SKM-1 (cell line): ENCODE measurements around the gene VPS51.

Experiments used
- DNase-seq: peaks from one replicate; lab custom pipeline; 2025; ENCODE audit not compliant: unreplicated experiment; lab: John Stamatoyannopoulos, UW

The VPS51 gene

DNA sequence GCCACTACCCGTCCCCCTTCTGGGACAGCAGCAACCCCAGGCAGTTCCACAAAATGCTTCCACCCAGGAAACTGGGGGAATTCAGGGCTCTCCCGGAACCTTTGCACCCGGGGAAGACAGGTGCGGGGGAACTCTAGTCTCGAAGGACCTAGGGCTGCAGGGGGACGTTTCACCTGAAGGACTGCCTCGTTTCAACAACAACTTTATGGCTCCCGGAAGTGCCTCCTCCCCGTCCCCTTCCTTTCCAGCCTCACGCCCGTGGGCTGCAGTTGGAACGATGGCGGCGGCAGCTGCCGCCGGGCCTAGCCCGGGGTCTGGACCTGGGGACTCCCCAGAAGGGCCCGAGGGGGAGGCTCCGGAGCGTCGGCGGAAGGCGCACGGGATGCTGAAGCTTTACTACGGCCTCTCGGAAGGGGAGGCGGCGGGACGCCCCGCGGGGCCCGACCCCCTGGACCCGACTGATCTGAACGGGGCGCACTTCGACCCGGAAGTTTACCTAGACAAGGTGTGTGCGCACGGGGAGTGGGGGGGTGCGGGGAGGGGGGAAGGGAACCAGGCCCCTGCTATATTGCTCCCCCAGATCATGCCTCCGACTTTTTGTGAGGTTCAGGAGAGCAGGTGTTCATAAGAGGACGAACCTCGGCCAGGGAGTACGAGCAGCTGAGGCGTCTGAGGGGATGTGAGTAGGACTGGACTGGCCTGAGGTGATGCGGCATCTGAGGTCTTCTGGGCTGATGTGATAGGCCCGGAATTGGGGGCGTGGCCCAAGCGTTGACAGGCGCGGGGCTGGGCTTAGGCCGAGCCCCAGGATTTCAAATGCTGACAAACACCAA lies at the start of gene VPS51:
VPS51 (plus strand) TSS at position 241 of the 833 bp plus-strand sequence; CDS start at position 278, 37 bp downstream.
- peak; percentile 76 for DNase-seq

DNA sequence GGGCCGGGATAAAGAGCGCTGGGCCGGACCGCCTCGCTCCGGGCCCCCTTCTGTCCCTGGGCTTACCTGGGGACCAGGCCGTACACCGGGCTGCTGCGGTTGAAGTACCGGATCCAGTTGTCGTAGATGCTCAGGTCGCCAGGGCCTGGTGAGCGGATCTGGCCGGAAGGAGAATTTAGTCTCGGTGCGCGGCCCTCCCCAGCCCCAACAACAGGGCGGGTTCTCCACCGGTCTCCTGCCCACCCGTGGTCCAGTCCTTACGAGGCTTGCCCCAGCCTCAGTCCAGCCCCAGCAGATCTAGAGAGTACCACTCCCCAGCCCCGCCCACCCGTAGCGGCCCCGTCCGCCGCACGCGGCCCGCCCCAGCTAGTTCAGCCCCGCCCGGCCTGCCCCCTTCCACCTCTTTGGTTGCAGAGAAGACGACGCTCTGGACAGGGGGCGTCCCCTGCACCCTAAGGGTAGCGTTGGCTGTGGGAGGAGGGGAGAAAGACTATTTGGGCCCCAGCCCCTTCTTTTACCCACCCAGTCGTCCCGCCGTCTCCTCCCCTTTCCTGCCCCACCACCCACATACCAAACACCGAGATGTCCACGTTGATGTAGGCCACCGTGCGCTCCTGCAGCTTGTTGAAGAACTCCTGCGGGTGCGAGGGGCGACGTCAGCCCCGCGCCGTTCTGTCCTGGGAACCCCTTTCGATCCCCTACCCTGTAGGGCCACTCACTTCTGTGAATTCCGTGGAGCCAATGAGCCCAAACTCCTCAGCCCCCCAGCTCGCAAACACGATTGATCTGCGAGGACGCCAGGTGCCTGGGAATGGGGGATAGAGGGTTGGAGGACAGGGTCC lies 48.2 kb upstream of the VPS51 start:
- no peak for DNase-seq

DNA sequence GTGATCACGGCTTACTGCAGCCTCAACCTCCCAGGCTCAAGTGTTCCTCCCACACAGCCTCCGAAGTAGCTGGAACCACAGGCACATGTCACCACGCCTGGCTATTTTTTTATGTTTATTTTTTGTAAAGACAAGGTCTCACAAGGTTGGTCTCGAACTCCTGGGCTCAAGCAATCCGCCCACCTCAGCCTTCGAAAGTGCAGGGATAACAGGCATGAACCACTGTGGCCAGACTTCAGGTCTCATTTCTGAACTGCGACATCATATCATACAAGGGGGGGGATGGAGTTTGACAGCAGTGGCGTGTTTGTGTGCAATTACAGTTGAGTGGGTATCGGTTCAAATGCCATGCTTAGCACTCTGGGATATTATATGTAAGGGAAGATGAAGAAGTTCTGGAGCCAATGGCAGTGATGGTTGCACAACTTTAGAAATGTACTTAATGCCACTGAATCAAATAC lies 44.6 kb upstream of the VPS51 start:
- no peak for DNase-seq

DNA sequence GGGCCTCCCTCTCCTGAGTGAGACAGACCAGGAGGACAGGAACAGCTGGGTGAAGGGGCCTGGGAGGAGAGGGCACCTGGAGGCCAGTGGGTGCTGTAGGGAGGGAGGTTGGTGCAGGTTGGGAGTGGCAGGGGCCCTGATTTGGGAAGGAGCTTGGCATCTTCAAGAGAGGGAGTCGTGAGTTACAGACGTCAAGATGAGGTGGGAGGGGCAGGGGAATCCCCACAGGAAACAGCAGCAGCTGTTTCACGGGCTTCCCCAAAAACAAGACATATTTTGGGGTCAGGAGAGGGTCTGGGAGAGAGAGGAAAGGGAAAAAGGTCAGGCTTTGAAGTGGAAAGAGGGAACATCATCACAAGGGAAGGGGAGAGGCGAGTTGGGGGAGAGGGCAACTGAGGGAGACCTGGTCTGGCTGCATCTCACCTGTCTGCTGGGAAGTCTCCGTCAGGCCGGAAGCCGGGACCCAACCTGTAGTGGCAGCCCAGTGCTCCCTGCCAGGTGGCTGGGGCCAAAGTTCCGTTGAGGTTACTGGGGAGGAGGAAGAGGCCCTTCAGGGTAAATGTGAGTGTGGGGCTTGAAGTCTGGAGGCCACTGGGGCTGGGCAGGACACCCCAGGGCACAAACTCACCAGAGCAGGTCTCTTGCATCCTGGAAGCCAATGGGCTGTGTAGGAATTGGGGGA lies 42.0 kb upstream of the VPS51 start:
- no peak for DNase-seq

- no peak for DNase-seq
Measured at GRCh38 chr11:65055538-65055937, 40.5 kb upstream of the VPS51 start.

DNA sequence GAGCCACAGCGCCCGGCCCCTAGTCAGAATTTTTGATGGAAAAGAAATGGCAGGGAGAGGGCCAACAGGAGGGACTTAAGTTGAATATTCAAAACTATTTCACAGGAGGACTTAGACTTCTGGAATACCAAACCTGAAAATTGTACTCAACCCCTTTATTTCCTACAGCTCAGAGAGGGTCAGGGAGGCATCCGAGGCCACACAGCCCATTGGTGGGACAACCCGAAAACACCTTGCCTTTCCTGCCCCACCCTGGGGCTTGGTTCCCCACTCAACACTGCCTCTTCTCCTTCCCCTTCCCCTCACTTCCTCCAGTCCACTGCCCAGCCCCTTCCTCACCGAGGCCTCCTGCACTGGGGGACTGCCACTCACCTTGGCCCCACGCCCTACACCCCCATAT lies 39.0 kb upstream of the VPS51 start:
- DNase-seq: no peak

DNA sequence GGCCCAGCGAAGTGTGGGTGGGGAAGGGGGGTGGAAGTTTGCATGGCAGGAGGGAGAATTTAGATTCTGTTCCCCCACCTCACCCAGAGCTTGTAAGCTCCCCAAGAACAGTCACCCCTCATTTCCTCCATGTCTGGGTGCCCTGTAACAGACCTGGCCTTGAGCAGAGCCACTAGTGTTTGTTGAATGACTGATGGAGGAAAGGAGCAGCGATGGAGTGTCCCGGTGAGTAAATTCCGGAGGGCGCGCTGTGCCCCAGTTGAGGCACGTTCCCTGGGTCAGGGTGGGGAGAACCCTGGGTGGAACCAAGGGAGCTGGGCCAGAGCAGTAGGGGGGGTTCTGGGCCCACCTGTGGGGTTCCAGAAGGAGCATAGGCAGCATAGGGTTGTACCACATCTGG lies 38.5 kb upstream of the VPS51 start:
- DNase-seq: no peak

GRCh38 chr11:65058012-65058411 lies 38.0 kb upstream of the VPS51 start:
- DNase-seq: no peak

GRCh38 chr11:65058419-65059054 lies 37.5 kb upstream of the VPS51 start, which contains the start of gene NAALADL1:
TSS of gene NAALADL1 (minus strand) at chr11:65058553. CDS start at chr11:65058521, 32 bp downstream.
- no peak for DNase-seq

DNA sequence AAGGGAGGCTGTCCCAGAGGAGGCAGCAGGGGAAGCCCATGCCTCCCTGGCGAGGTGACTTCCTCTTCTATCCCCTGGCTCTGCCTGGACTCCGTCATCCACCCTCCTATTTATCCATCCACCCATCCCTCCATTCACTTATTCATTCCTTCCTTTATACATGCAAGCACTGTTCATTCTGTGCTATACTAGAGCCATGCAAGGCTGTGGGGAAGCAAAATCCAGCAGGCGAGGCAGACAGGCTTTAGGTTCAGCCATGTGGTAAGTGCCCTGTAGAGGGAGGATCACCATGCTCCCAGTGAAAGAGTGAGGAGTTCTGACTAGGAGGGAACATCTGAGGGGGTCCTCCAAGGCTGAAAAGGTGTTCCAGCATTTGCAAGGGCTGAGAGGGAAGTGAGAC lies 36.5 kb upstream of the VPS51 start:
- DNase-seq: no peak

DNA sequence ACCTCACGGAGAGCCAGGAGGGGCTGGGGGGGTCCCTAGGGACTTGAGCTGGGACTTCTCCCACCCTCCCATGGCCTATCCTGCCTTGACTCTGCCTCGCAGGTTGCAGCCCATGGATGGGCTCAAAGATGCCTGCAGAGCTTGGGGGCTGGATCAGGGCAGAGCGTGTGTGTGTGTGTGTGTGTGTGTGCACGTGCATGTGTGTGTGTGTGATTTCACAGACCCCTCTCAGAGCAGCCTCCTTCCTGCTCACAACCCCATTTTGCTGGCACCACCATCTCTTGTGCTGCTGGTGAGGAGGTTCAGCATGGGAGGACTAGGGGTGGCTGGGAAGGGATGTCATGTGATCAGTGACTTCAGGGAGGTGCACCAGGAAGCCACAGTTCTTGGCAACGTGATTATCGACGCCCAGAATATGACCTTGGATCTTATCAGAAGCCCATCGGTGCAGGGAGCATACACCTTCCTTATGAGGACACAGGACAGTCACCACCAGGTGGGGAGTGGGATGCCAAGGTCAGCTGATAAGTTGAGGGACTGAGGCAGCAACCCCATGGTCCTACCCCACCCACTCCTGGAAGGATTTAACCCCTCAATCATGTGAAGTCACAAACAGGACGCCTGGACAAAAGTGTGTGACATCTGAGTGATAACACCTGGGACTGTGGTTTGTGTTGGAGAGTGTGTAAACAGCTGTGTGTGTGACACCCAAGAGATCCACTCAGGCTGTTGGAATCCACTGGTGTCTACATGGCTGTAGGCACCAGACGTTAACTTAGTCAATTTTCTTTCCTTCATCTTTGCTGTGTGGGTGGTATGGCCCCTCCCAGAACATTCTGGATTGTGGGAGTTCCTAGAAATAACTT lies 35.8 kb upstream of the VPS51 start:
- DNase-seq: no peak

DNA sequence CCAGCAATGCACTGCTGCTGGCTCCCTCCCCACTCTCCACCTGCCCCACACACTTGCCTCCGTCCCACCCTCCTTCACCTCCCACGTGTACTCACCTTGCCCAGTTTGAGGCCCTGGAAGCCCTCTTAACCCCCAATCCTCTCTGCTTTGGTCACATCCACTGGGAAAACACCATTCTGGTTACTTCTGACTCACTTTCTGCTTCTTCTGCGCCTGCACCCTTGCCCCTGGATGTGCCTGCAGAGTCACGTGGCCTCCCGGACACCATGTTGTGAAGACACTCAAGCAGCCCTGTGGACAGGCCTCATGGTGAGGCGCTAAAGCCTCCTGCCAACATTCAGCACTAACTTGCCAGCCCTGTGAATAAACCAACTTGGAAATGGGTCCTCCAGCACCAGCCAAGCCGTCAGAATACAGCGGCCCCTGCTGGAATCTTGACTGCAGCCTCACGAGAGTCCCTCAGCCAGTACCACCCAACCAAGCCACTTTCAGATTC lies 35.1 kb upstream of the VPS51 start:
- no peak for DNase-seq

DNA sequence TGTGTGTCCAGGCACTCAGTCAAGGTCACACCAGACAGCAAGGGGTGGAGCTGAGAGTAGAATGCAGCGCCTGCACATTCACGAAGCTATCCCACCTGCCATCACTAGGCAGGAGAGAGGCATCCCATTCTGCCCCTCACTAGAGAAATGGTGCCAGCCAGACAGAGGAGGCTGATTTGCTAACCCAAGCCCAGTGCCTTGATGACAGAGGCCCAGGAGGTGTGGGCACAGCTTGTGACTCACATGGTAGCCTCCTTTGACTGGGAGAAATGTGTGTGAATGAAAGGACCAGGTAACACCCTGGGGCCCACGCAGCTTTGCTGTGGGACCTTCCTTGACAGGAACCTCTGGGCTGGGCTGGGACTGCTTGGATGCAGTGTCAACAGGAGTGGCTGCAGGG lies 32.5 kb upstream of the VPS51 start:
- no peak for DNase-seq

DNA sequence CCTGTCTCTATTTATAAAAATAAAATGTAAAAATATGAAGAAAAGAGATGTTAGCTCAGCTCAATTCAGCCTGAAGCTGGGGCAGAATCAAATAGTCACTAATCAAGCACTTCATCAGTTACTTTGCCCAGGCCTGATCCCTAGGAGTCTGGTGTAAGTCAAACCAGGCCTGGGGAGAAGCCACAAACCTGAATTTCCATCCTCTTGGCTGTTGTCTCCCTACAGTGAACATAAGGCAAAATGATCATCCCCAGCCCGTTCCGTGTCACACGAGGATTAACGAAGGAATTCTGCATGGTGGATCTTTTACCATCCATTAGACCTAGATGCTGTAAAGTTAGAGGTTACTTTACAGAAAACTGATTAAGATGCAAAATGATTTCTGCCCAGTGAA lies 31.2 kb upstream of the VPS51 start:
- no peak for DNase-seq

DNA sequence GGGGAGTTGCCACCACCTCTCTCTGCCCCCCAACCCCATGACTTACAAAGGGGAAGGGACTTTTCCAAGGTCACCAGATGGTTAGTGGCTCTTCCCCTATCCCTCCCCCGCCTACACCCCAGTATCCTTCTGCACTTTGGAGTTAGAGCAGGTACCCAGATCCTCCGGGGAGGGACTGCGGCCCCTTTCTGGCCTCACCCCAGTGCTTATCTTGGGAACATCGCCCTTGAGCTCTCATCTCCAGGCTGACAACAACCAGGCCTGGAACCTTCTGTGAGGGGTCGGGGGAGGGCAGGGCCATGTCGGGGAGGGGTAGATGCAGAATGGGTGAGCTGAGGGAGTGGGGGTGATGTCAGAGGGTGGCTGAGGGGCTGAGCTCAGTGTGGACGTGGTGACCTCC lies 30.2 kb upstream of the VPS51 start:
- no peak for DNase-seq

DNA sequence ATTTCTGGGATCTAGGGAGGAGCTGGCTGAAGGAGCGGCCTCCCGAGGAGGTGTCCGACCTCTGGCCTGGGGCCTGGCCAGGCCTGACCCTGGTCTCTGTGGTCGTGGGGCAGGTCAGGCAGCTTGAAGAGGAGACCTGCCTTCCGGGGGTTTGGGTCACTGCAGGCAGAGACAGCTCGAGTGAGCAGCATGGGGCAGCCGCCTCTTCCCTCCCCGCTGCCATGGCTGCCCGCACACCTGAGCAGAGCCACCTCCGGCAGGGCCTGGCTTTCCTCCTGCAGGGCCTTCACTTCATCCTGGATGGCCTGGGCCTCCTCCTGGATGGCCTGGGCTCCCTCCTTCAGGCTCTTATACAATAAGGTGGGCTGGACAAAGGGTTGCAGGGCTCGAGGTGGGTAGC lies 29.7 kb upstream of the VPS51 start:
- DNase-seq: no peak

GRCh38 chr11:65066805-65067291 lies 29.2 kb upstream of the VPS51 start:
- DNase-seq: no peak

GRCh38 chr11:65067446-65067845 lies 28.6 kb upstream of the VPS51 start:
- no peak for DNase-seq

GRCh38 chr11:65069217-65069616 lies 26.8 kb upstream of the VPS51 start:
- peak; percentile 34 for DNase-seq
